T-helper 2 cell treated with Interferon-gamma antibody and Interleukin-4, amounts not matched to agents 5 μg/mL and 100 μg/mL, for 36 hours (primary cell): ENCODE results near the gene CHD1.
"Not testable (repeated sequence)": the region's sequence is repeated elsewhere in the genome, so short reads cannot be mapped to it uniquely, and the experiment has no call there.

ENCODE experiments used
- DNase-seq: peaks from one replicate; pipeline ENCODE4 v3.0.0; 2021; ENCODE audit warnings: low spot score
- H3K27ac Mint-ChIP-seq: one replicate; pipeline ENCODE4 v1.8.0; 2021; ENCODE audit warnings: mild to moderate bottlenecking, mixed read lengths
- H3K27me3 Mint-ChIP-seq: one replicate; pipeline ENCODE4 v1.8.0; 2021; ENCODE audit warnings: low read depth, mixed read lengths
- H3K36me3 Mint-ChIP-seq: one replicate; pipeline ENCODE4 v1.8.0; 2021; ENCODE audit warnings: low read depth, mixed read lengths
- H3K4me1 Mint-ChIP-seq: one replicate; pipeline ENCODE4 v1.8.0; 2021; ENCODE audit warnings: low read depth, mixed read lengths
- H3K4me3 Mint-ChIP-seq: one replicate; pipeline ENCODE4 v1.8.0; 2022; ENCODE audit warnings: mild to moderate bottlenecking, moderate library complexity, mixed read lengths
- H3K9me3 Mint-ChIP-seq: one replicate; pipeline ENCODE4 v1.8.0; 2021; ENCODE audit warnings: mixed read lengths

CHD1 gene

GRCh38 chr5:98955471-98955870 is 26.7 kb upstream of the CHD1 start:
- not testable (repeated sequence) for H3K9me3 Mint-ChIP-seq, H3K27me3 Mint-ChIP-seq, DNase-seq, H3K36me3 Mint-ChIP-seq, H3K27ac Mint-ChIP-seq, H3K4me3 Mint-ChIP-seq, H3K4me1 Mint-ChIP-seq

GRCh38 chr5:98954392-98955028 is 25.7 kb upstream of the CHD1 start:
- Mint-ChIP-seq H3K36me3 (no peaks in the 10 kb centered on the region), H3K27ac (no peak overlapping the region), H3K4me3 (no peak overlapping the region), H3K4me1 (no peaks in the 10 kb centered on the region), H3K9me3 (no peaks in the 10 kb centered on the region), H3K27me3 (no peaks in the 10 kb centered on the region)
- no peak for DNase-seq

GRCh38 chr5:98942847-98943246 is 14.0 kb upstream of the CHD1 start:
- Mint-ChIP-seq H3K4me3 (no peak overlapping the region), H3K9me3 (no peaks in the 10 kb centered on the region), H3K27me3 (no peaks in the 10 kb centered on the region), H3K36me3 (no peaks in the 10 kb centered on the region), H3K4me1 (peaks cover 3% of the 10 kb centered on the region), H3K27ac (no peak overlapping the region)
- no peak for DNase-seq

- Mint-ChIP-seq H3K4me1 (peaks cover 5% of the 10 kb centered on the region), H3K36me3 (no peaks in the 10 kb centered on the region), H3K27ac (no peak overlapping the region), H3K4me3 (no peak overlapping the region), H3K9me3 (no peaks in the 10 kb centered on the region), H3K27me3 (no peaks in the 10 kb centered on the region)
- no peak for DNase-seq
Measured at GRCh38 chr5:98941131-98941883, 12.5 kb upstream of the CHD1 start.

- no peak overlapping the region for H3K4me3 Mint-ChIP-seq
Measured at GRCh38 chr5:98940581-98940980, 11.8 kb upstream of the CHD1 start.

GRCh38 chr5:98938464-98938863 is 9.7 kb upstream of the CHD1 start:
- H3K27me3 Mint-ChIP-seq = no peaks in the 10 kb centered on the region
- no peak overlapping the region for H3K27ac Mint-ChIP-seq
- H3K4me1 Mint-ChIP-seq = peaks cover 13% of the 10 kb centered on the region
- no peak for DNase-seq
- H3K4me3 Mint-ChIP-seq = no peak overlapping the region
- H3K36me3 Mint-ChIP-seq = peaks cover 7% of the 10 kb centered on the region
- no peaks in the 10 kb centered on the region for H3K9me3 Mint-ChIP-seq

More at GRCh38 chr5:98940581-98940980, 11.8 kb upstream of the CHD1 start:
- peaks cover 5% of the 10 kb centered on the region for H3K4me1 Mint-ChIP-seq
- no peaks in the 10 kb centered on the region for H3K36me3 Mint-ChIP-seq
- DNase-seq = no peak
- no peaks in the 10 kb centered on the region for H3K27me3 Mint-ChIP-seq
- H3K9me3 Mint-ChIP-seq = no peaks in the 10 kb centered on the region
- H3K27ac Mint-ChIP-seq = no peak overlapping the region

- Mint-ChIP-seq H3K4me3 (no peak overlapping the region), H3K4me1 (peaks cover 21% of the 10 kb centered on the region), H3K36me3 (peaks cover 13% of the 10 kb centered on the region), H3K9me3 (no peaks in the 10 kb centered on the region), H3K27ac (no peak overlapping the region), H3K27me3 (no peaks in the 10 kb centered on the region)
- DNase-seq = no peak
Measured at GRCh38 chr5:98936948-98937715, 8.3 kb upstream of the CHD1 start.

- no peak for DNase-seq
- H3K27ac Mint-ChIP-seq = no peak overlapping the region
- H3K4me3 Mint-ChIP-seq = no peak overlapping the region
- H3K27me3 Mint-ChIP-seq = no peaks in the 10 kb centered on the region
- peaks cover 22% of the 10 kb centered on the region for H3K36me3 Mint-ChIP-seq
- no peaks in the 10 kb centered on the region for H3K9me3 Mint-ChIP-seq
- peaks cover 28% of the 10 kb centered on the region for H3K4me1 Mint-ChIP-seq
Measured at GRCh38 chr5:98935206-98935605, 6.4 kb upstream of the CHD1 start.

GRCh38 chr5:98934546-98934945 is 5.7 kb upstream of the CHD1 start:
- H3K9me3 Mint-ChIP-seq = no peaks in the 10 kb centered on the region
- peaks cover 26% of the 10 kb centered on the region for H3K36me3 Mint-ChIP-seq
- H3K4me3 Mint-ChIP-seq = no peak overlapping the region
- no peaks in the 10 kb centered on the region for H3K27me3 Mint-ChIP-seq
- peaks cover 33% of the 10 kb centered on the region for H3K4me1 Mint-ChIP-seq
- no peak overlapping the region for H3K27ac Mint-ChIP-seq
- DNase-seq = no peak

GRCh38 chr5:98933445-98934072 is 4.8 kb upstream of the CHD1 start:
- peak overlapping the region; percentile 85 for H3K27ac Mint-ChIP-seq
- peak overlapping the region; percentile 56 for H3K4me3 Mint-ChIP-seq
- H3K27me3 Mint-ChIP-seq = no peaks in the 10 kb centered on the region
- DNase-seq = no peak
- no peaks in the 10 kb centered on the region for H3K9me3 Mint-ChIP-seq
- peaks cover 26% of the 10 kb centered on the region for H3K36me3 Mint-ChIP-seq
- peaks cover 33% of the 10 kb centered on the region for H3K4me1 Mint-ChIP-seq

GRCh38 chr5:98930972-98931762 is 2.4 kb upstream of the CHD1 start:
- H3K27me3 Mint-ChIP-seq = no peaks in the 10 kb centered on the region
- peak overlapping the region; percentile 58 for H3K27ac Mint-ChIP-seq
- H3K4me3 Mint-ChIP-seq = peak overlapping the region; percentile 89
- no peaks in the 10 kb centered on the region for H3K9me3 Mint-ChIP-seq
- peaks cover 26% of the 10 kb centered on the region for H3K36me3 Mint-ChIP-seq
- DNase-seq = no peak
- H3K4me1 Mint-ChIP-seq = peaks cover 33% of the 10 kb centered on the region

- peaks cover 42% of the 10 kb centered on the region for H3K4me1 Mint-ChIP-seq
- H3K9me3 Mint-ChIP-seq = no peaks in the 10 kb centered on the region
- peak overlapping the region; percentile 89 for H3K4me3 Mint-ChIP-seq
Measured at GRCh38 chr5:98929710-98930298, 997 bp upstream of the CHD1 start.

More at GRCh38 chr5:98929710-98930298, 997 bp upstream of the CHD1 start:
- DNase-seq = no peak
- Mint-ChIP-seq H3K27me3 (no peaks in the 10 kb centered on the region), H3K27ac (peak overlapping the region; percentile 97), H3K36me3 (peaks cover 33% of the 10 kb centered on the region)
